GF-D8 (cell line): ENCODE measurements around the gene PAX9.

Experiments
- DNase-seq: peaks from one replicate; lab custom pipeline; 2025; lab: John Stamatoyannopoulos, UW

PAX9 gene

DNA sequence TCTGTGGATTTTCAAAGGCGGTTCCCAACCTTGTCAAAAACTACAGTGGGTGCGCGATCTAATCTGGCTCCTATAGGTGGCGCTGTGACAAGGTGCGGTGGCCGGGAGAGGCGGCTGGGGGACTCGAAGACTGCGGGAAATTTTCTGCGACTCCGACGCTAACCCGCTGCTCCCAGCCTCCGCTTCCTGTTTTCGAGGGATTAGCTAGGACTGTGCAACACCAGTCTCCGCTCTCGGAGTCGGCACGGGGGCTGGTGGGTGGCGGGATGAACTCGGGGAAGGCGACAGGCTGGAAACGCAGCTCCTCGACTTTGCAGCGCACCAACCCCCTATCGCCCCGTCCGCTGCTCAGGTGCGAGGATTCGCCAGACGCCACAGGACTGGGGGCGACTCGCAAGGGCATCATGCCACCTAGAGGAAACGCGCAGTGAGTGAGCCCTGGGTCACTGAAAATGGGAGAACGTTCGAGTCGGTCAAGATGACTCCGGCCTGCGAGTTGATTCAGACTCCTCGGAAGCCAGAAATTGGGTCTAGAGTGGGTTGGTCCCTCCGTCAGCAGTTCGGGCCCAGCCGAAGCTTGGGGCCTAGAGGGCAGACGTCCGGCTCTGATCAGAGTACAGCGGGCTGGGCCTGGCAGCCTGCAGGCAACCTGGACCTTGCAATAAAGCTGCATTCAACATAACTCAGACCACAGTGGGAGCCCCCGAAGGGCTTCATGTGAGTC, 5.5 kb upstream of the PAX9 start:
- no peak for DNase-seq

DNA sequence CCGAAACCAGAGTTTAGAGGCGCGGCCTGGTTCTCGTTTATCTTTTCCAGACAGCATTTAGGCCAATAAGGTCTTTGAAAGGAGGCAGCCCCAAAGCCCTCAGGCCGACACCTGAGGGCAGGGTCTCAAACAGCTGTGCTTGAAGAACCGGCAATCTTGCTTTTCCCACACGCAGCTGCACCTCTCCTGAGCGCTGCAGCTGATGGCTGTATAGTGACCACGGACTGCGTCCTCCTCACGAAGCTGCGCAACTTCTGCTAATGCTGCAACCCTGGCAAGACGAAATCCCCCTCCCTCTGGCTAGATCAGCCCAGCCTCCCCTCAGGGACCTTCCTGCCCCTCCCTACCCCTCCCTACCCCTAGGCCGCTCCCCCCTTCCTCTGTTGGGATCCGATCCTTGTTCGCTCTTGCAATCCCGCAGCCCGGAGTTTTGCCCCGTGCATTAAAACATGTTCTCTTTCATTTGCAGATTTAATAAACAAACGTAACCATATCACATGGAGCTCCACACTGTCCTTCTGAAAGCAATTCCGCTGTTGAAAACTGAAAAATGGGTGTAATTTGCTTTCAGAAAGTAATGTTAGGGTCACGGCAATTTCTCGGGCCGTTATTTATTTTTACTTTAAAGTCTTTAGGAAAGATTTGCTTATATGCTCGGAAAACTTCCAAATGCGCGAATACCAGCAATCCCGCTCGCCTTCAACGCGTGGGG, 4.8 kb upstream of the PAX9 start:
- no peak for DNase-seq

DNA sequence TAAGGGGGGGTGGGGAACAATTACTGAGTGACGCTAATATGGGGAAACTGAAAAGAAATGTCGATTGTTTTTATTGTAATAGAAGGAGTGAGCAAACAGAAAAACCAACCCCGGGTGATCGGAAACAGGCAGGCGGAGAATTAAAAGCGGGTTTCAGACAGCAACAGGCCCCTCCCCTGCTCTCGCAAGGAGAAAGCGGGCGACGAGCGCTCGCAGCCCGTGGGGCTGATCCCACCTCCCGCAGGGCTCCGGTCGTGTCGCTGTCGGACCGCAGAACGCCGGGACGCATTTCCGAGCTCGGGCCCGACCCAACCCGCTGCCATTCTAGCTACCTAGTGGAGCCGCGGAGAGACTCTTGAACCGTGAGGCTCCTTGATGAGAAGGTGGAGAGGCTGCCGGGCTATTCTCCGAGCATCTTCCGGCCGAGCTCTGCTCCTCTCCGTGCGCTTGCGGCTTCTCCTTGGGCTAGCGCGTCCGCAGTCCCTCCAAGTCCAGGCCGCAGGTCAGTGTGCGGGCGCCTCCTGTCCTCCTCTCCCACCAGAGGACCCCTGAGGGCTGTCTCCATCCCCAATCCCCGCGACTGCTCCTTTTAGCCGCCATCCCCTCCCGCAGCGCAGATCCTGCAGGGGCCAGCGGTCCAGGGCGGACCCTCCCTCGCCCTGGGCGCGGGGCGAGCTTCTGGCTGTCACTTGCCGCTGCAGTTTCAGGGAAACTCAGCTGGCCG, 4.1 kb upstream of the PAX9 start:
- no peak for DNase-seq

DNA sequence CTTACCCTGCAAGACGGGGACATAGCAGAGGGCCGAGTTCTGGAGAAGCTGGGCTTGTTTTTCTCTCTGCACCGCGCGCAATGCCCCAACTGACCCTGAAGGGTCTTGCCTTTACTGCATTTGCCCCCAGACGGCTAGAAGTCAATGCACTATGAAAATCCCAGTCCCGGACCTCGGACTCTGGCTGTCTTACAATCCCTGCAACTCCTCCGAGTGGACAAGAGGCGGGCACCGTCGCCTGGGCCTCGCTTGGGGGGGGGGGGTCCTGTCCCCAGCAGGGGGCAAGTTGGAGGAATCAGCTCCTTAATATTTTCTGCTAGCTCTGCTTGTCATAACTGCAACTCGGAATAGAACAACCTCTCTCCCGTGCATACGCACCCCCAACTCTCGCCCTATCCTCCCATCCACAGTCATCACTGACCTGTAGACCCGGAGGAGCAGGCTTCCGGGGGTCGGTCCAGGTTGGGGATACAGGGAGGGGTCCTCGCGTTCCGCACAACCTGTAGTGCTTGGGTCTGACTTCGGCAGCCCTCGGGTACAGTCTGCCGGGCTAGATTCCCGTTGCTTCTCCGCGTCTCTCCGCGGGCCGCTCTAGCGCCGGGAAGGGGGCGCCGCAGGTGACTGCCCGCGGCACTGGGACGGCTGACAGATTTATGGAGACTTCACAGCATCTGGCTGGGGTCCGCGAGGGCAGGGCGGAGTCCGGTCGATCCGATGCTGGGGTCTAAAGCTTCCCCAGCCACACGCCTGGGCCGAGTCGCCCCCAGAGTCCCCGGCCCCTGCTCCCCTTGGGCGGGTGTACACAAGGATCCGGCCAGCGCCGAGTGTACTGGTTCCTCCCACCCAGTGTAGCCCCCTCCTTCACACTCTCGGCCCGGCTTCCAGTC, 3.3 kb upstream of the PAX9 start:
- DNase-seq, result no peak

DNA sequence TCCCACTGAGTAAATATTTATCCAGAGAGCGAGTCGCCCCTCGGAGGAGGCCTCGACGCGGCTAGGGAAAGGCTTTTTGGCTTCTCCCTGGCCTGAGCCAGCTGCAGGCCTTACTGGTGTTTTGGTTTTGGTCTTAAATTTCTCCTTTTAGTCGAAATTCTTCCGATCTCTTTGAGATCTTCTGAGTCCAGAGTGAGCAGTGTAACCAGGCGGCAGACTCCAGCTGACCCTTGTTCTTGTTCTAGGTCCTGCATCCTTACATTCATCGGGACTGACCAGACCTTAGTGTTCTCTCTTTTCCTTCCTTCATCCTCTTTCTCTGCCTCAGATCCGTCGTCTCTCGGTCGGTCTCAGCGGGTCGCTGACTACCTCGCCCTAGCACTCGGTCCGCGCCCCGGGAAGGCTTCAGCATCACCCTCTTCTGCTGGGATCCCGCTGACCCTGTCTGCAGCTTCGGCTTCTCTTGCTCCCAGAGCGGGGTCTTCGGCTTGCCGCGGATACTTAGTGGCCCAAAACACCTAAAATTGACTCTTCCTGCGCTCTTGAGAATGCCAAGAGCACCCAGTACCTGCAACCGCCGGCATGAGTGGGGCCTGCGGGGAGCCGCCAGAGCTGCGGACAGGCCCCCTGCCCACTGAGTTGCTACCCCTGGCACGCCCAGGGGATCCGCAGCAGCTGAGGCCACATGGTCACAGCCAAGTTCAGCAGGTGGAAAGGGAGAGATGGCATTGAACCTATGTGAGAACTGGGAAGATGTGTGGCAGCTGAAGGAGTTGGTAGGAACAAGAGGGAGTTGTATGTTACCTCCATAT, 2.4 kb upstream of the PAX9 start:
- DNase-seq, result no peak

DNA sequence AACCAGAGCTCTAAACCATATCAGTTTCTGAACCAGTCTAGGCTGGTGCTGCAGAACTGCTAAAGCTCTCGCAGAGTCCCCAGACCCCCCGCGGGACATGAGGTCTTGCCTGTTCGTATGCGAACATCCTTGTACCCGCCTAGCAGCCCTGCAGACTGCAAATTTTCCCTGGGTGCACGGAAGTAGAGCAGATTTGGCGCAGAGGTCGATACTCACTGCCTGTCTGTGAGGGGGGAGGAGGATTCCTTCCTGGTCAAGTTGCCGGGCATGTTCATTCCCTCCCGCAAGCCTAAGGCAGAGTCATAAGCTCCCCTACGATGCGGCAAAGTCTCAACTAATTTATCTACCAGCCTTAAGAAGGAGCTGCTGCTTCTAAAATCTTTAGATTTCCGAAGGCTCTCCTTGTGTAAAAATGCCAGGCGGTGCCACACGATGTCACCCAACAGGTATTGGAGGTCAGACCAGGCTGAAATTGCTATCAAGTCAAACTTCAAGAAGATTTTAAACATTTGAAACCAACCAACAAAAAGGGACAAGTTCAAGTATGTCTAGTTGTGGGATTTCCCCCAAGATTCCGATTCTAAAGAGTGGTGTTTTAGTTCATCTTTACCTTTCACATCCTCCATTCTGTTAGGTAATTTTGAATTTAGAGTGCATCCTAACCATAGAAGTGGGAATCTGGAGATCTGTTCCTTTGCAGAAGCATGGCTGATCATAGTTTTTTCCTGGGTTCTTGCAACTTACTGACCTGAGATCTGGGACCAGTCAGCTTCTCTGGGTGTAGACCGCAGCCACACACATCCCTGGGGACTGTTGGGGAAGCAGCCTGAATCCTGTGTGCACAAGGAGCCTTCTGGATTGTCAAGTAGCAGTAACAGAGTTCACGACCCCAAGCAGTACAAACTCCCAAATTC, 1.6 kb upstream of the PAX9 start:
- no peak for DNase-seq

DNA sequence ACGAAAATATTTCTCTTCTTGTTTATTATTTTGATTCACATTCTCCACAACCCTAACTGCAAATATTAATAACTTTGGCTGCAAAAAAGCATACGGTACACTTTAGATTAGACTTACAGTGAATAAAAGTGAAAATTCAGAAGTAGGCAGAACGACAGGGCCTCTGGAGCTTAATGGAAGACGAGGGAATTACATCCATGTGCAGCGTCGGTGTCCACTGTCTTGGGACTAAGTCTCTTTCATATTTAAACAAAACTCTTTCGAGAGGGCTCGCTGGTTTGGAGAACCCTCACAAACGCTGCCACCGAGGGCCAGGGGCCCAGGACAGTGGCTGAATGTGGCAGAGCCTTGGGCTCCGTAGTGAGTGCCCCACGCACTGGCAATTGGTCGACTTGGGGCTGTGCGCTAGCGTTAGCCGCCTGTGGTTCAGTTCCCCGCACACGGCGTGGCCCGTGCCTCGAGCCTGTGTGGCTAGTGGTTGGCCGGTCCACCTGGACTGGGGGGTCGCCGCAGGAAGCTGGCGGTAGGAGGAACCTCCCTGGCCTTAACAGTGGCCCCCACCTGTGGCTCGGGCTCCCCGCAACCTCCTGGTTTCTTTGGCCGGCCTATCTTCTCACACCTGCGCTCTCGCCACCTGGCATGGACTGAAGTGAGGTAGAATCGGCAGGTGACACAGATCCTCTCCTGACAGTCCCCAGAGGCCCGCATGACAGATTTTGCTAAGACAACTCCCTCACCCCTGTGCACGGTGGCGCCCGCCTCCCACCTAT, 739 bp upstream of the PAX9 start:
- DNase-seq, result no peak

DNA sequence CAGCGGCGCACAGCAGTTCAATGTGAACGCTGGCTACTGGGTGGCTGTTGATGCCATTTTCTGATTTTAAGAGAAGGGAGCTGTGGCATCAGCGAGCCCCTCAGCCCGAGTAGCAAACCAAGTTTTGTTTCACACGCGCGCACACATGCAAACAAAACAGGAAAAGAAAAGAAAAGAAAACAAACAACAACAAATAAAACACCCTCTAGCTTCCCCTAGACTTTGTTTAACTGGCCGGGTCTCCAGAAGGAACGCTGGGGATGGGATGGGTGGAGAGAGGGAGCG, 540 bp downstream of the PAX9 start:
- DNase-seq, result no peak

DNA sequence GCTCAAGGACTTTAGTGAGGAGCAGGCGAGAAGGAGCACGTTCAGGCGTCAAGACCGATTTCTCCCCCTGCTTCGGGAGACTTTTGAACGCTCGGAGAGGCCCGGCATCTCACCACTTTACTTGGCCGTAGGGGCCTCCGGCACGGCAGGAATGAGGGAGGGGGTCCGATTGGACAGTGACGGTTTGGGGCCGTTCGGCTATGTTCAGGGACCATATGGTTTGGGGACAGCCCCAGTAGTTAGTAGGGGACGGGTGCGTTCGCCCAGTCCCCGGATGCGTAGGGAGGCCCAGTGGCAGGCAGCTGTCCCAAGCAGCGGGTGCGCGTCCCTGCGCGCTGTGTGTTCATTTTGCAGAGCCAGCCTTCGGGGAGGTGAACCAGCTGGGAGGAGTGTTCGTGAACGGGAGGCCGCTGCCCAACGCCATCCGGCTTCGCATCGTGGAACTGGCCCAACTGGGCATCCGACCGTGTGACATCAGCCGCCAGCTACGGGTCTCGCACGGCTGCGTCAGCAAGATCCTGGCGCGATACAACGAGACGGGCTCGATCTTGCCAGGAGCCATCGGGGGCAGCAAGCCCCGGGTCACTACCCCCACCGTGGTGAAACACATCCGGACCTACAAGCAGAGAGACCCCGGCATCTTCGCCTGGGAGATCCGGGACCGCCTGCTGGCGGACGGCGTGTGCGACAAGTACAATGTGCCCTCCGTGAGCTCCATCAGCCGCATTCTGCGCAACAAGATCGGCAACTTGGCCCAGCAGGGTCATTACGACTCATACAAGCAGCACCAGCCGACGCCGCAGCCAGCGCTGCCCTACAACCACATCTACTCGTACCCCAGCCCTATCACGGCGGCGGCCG, 1.1 kb downstream of the PAX9 start:
- DNase-seq, result no peak

DNA sequence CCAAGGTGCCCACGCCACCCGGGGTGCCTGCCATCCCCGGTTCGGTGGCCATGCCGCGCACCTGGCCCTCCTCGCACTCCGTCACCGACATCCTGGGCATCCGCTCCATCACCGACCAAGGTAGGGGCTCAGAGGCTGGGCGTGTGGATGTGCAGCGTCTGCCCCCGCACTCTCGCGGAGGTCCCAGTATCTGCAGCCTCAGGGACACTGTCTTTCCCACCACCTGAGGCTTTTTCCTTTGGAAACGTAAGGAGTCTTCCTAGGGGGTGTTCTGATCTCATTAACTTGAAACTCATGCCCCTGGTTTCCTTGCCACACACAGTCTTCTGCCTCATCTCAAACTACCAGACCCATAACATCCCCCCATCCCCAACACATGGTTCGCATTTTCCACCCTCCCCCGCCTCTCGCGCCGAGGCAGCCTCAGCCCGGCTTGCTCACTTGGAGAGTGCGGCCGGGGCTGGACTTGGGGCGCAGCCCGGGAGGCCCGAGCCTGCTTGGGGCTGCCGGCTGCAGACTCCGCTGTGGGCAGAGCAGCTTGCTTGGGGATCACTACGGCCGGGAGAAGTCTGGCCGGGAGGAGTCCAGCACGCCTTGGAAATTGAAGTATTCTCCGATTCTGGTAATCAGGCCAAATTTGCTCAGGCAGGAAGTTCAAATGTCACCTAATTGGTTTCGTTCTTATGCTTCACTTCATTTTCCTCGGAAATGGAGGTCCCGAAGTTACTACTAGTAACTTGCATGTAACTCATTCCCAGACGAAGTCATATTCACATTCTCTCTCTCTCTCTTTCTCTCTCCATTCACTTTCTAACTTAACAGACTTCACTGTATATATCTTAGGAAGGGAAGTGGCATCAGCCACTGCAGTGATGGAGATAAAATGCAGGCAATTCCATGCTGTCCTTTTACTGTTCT, 2.0 kb downstream of the PAX9 start:
- DNase-seq, result no peak

DNA sequence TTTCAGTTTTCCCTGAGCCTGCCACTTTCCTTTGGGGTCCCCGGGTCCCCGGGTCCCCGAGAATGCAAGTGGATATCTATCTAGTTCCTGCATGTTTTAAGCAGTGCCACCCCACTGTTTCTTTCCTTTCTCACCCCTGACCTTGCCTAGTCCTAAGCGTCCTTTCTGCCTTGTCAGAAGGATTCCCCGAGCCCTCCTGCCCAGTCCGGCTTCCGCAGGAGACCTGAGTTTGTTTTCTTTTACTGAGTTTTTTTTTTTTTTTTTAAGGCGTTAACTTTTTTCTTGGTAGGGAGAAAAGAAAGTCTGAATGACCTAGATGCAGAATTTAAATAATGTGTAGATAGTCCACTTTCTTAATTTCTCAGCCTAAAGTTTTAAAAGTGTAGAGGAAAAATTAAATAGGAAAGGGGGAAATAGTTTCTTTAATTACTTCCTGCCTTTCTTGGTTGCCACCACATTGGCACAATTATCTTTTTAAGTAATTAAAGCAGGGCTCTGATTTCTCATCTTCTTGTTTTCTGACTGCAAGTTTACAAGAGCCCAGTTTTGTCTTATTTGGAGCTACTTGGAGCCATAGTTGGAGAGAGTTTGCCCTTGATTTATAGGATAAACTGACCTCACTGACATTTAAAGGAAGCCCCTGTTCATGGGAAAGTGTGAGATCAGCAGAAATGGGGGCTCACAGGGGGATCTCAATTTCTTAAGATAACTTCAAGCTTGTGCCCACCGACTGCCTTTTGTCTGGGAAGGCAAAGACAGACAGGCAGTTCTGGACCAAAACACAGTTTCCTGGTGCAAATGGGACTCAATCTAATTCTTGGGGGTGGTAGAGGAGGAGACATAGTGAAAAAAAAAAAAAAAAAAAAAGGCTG, 2.9 kb downstream of the PAX9 start:
- DNase-seq, result no peak

DNA sequence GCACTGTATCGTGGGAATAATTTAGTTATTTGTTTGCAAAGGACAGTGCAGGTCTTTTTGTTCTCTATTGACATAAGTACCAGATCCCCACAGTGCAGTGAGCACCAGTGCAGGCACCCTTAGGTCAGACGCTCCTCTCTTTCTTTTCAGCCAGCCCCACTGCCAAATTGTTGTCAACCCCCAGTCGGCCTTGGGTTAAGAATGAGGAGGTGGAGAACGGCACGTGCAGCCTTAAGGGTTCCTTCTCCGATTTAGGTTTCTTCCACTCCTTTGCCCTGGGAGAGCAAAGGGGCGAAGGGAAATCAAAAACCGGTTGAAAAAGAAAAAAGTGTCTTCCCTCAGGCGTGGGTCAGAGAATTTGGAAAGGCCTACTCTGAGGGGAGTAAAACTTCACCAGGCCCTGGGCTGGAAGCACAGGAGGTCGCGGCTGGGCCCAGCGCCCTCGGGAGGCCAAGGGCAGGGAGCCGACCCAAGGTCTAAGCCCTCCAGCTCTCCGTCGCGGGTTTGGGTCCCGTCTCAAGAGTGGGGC, 4.3 kb downstream of the PAX9 start:
- DNase-seq, result no peak

DNA sequence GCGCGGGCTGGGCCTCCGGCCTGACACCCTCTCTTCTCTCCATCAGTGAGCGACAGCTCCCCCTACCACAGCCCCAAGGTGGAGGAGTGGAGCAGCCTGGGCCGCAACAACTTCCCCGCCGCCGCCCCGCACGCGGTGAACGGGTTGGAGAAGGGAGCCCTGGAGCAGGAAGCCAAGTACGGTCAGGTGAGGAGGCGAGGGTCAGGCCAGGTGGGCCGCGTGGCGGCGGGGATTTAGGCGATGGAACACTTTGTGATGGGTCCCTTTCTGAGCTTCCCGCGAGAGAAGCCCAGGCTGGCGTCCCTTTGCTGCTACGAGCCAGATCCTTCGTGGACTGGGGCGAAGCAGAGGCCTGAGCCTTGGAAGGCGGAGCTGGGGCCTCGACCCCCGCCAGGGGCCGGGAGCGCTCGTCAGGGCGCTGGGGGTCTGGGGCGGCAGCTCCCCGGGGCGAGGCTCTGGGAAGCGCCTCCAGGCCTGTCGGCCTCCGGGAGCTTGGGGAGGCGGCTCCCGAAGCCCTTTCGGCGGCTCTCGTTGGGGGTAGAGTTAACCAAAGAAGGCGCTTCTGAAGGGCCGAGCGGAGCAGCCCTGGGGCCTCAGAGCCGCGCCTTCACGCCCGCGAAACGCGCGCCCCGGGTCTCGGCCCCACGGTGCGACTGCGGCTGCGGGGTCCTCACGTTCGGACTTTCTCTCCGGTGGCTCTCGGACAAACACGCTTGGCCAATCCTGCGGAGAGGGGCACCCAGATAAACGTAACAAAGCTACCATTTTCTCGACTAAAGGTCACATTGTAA, 5.0 kb downstream of the PAX9 start:
- no peak for DNase-seq

DNA sequence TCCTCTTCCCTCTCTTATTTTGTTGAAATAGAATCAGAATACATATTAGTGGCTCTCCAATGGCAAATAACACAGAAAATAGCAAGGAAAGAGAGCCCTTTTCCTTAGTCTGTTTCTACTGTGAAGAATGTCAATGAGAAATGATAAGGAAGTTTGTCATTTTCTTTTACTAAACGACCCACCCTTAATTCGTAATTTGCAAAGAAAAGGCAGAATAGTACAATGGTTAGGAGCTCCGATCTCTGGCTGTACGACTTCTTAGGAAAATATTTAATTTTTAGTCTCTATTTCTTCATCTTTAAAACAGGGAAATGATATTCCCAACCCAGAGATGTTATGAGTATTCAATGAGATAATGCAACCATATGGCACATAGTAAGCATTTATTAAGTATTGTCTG, 6.0 kb downstream of the PAX9 start:
- no peak for DNase-seq

DNA sequence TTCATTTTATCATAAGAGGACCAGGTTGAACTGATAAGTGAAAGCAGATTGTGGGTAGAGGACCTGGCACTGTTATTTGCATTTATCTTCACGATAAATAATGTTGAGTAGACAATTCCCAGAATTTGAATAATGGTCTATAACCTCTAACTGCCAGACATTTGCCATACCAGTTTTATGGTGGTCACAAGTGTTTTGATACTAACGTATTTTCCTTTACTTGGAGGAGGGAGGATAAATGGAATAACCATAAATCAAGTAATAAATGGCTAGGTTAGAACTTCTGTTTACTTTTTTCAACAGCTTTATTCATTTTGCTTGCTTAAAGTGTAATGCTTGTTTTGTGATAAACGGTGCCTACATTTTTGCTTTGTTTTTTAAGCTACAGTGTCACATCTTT, 9.5 kb downstream of the PAX9 start:
- DNase-seq, result no peak

DNA sequence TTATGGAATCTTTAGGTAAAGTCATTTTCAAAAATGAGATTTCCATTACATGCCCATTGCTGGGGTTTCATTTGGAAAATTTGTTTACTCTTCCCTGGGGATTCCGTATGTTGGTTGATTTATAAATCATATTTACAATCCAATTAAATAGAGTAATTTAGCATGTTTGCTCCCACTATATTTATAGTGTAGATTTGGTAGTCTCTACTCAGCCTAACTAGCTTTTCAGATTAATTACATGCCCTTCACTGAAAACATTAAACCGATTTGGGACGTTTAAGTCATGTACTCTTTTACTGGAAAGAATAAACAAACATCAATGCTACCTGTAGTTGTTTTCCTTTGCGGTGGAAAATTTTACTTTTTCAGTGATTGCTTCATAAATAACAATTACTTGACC, 10.4 kb downstream of the PAX9 start:
- DNase-seq, result no peak
